Breast epithelium (tissue), 4 donors: ENCODE data around the gene ENO1. TPM values are rescaled to one million over a fixed set of nuclear protein-coding genes. Genes with fewer than 3 reads are reported as not detected.

Experiments used
- DNase-seq, 2 donors: peaks; one replicate each; pipeline ENCODE4 v3.0.0-alpha.2; 2019; ENCODE audit warnings: low spot score in 2 of 2
- H3K27ac ChIP-seq, 2 donors: fragments of 200-600 bp; sonication (generic) in 1 of 2; one replicate each; pipeline ENCODE4 v1.5.1; 2016 to 2019; ENCODE audit warnings: mild to moderate bottlenecking in 1 of 2
- H3K27me3 ChIP-seq, 2 donors: fragments of 200-600 bp; sonication (generic) in 1 of 2; one replicate each; pipeline versions ENCODE4 v1.5.1 to v1.6.0; 2017 to 2019; ENCODE audit warnings: control low read depth in 1 of 2, mild to moderate bottlenecking in 1 of 2
- H3K36me3 ChIP-seq: fragments of 200-600 bp; one replicate; pipeline ENCODE4 v1.5.1; 2019
- H3K4me1 ChIP-seq, 2 donors: fragments of 200-600 bp; sonication (generic); one replicate each; pipeline ENCODE4 v1.5.1; 2016 to 2019; ENCODE audit warnings: control low read depth in 1 of 2
- H3K4me3 ChIP-seq, 3 donors: fragments of 200-600 bp; sonication (generic); 1 replicate in 2 of 3; 2 replicates in 1 of 3; pipeline ENCODE4 v1.5.1; 2016 to 2019; ENCODE audit warnings: mild to moderate bottlenecking in 3 of 3, moderate library complexity in 2 of 3
- H3K9me3 ChIP-seq, 2 donors: fragments of 200-600 bp; sonication (generic) in 1 of 2; one replicate each; pipeline ENCODE4 v1.5.1; 2016 to 2019; ENCODE audit warnings: control low read depth in 1 of 2
- POLR2A ChIP-seq: fragments of 450-650 bp; IDR thresholded peaks from one replicate; pipeline ENCODE4 v1.6.1; 2016; ENCODE audit warnings: antibody characterized with exemption, mild to moderate bottlenecking, moderate library complexity
- POLR2AphosphoS5 ChIP-seq, 3 donors: sonication (generic); formaldehyde crosslinking; IDR thresholded peaks; one replicate each; pipeline ENCODE4 v1.6.1; 2017; ENCODE audit warnings: antibody characterized with exemption in 3 of 3
- intact Hi-C: fragments of 100-400 bp; cut with DNase I; formaldehyde crosslinking; loops from one replicate; pipeline ENCODE4 v1.15.1; 2023; ENCODE audit warnings: low total_unique reads
- total RNA-seq, 3 donors: library from RNA; depleted of rRNA; stranded (reverse); fragments of >200 nt; gene quantifications; one replicate each; pipeline ENCODE4 v1.1.0, GENCODE V29; 2016
- TF ChIP-seq, protein P1 (sequence below), 3 donors: fragments of 450-650 bp; IDR thresholded peaks; one replicate each; pipeline ENCODE4 v1.5.1; 2016 to 2017; ENCODE audit warnings: antibody characterized with exemption in 3 of 3, mild to moderate bottlenecking in 3 of 3, moderate library complexity in 3 of 3

The ENO1 gene
- total RNA-seq, 3 donors from 2014 or later, result 400 to 717 (median 589) TPM

DNA sequence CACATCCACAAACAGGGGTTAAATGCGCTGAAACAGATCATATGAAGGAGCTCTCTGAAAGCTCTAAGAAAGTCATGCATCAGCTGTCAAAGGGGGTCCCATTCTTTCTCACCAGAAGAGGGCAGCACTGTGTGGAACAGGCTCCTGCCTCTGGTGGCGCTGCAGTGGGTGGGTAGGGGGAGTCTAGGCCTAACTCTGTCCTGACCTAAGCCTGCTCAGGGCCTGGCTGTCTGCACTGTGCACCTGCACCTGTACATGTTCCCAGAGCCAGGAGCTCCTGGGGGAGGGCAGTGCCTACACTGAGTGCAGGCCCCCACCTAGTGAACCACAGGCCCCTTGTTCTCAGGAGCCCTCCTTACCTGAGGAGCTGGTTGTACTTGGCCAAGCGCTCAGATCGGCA, 16.0 kb downstream of the ENO1 start:
- intact Hi-C loops, result no loop called here
- H3K36me3 ChIP-seq, result peaks cover 36% of the 10 kb centered on the region
- H3K27ac ChIP-seq, result no peak overlapping the region
- H3K9me3 ChIP-seq, result no peaks in the 10 kb centered on the region
- no peak overlapping the region for H3K4me3 ChIP-seq
- no peak for DNase-seq
- H3K27me3 ChIP-seq, result no peaks in the 10 kb centered on the region
- TF ChIP-seq, protein P1, sequence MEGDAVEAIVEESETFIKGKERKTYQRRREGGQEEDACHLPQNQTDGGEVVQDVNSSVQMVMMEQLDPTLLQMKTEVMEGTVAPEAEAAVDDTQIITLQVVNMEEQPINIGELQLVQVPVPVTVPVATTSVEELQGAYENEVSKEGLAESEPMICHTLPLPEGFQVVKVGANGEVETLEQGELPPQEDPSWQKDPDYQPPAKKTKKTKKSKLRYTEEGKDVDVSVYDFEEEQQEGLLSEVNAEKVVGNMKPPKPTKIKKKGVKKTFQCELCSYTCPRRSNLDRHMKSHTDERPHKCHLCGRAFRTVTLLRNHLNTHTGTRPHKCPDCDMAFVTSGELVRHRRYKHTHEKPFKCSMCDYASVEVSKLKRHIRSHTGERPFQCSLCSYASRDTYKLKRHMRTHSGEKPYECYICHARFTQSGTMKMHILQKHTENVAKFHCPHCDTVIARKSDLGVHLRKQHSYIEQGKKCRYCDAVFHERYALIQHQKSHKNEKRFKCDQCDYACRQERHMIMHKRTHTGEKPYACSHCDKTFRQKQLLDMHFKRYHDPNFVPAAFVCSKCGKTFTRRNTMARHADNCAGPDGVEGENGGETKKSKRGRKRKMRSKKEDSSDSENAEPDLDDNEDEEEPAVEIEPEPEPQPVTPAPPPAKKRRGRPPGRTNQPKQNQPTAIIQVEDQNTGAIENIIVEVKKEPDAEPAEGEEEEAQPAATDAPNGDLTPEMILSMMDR (IDR thresholded peaks at IDR 0.05), result peak in 1 of 3 donors; percentile 19
- TF ChIP-seq POLR2AphosphoS5 (IDR thresholded peaks at IDR 0.05) (no peak), POLR2A (no peak)
- H3K4me1 ChIP-seq, result no peaks in the 10 kb centered on the region

DNA sequence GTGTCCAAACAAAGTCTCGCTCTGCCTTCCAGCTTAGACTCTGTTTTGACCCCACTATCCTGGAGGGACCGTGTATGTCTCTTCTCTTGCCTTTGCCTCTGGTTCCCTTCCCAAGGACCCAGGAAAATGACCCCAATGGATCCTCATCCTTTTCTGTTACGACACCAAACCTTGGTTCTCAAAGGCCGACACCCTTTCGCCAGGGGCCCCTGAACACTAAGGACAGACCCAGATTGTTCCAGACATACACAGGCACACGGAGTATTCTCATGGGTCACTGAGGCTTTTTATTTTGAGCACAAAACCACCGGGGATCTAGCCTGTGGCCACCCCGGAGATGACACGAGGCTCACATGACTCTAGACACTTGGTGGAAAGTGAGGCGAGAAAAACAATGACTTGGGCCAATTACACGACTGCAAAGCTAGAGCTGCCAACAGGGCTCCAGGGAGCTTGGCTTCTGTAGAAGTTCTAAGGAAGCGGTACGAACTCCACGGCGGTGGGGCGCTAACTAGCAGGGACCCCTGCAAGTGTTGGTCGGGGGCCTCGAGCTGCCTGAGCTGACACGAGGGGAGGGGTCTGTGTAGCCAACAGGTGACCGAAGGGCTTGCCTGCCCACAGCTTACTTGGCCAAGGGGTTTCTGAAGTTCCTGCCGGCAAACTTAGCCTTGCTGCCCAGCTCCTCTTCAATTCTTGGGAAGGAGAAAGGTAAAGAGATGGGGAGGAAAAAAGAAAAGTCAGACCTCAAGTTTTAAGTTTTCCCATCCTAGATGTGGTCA, 17.6 kb downstream of the ENO1 start:
- intact Hi-C loops, result no loop called here
- TF ChIP-seq POLR2AphosphoS5 (IDR thresholded peaks at IDR 0.05) (no peak), POLR2A (no peak)
- TF ChIP-seq, protein P1 (IDR thresholded peaks at IDR 0.05), result no peak
- Histone ChIP-seq H3K4me3 (no peak overlapping the region), H3K4me1 (no peaks in the 10 kb centered on the region), H3K9me3 (no peaks in the 10 kb centered on the region), H3K27ac (no peak overlapping the region), H3K27me3 (no peaks in the 10 kb centered on the region), H3K36me3 (peaks cover 36% of the 10 kb centered on the region)
- no peak for DNase-seq

GRCh38 chr1:8858888-8859706, 19.4 kb downstream of the ENO1 start:
- intact Hi-C loops, result no loop called here
- H3K36me3 ChIP-seq, result peaks cover 22% of the 10 kb centered on the region
- no peak overlapping the region for H3K4me3 ChIP-seq
- H3K27ac ChIP-seq, result peak overlapping the region; percentile 29 to 30
- H3K4me1 ChIP-seq, result no peaks in the 10 kb centered on the region
- no peaks in the 10 kb centered on the region for H3K27me3 ChIP-seq
- TF ChIP-seq POLR2A (no peak), POLR2AphosphoS5 (IDR thresholded peaks at IDR 0.05) (peak in 1 of 3 donors; percentile 14)
- TF ChIP-seq, protein P1 (IDR thresholded peaks at IDR 0.05), result peak in 2 of 3 donors; percentile 55 to 61
- H3K9me3 ChIP-seq, result no peaks in the 10 kb centered on the region
- no peak for DNase-seq

DNA sequence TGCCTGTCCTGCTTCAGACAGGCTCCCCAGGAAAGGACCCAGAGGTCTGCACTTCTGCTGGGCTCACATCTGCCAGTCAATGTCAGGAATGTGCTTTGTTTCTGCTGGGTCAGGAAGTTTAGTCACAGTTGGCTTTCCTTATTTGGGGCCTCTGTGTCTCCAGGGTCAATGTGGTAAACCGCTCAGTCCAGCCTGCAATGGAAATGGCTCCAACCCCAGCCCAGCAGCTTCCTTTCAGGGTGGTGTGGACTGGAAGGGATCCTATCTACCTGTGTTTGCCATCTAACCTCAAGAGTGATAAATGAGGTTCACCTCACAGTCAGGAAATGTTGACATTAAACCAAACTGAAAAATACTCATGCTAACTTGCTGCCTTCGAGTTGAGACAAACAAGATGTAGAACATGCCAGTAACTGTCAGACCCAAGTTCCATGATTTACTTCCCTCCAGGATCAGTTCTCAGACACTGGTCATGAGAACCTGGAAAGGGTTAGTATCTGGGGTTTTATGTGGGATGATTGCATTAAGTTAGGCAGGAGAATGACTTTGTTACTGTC, 20.3 kb downstream of the ENO1 start:
- Histone ChIP-seq H3K27ac (peak overlapping the region in 1 of 2 donors; percentile 66), H3K36me3 (peaks cover 15% of the 10 kb centered on the region), H3K9me3 (no peaks in the 10 kb centered on the region), H3K4me1 (no peaks in the 10 kb centered on the region), H3K27me3 (no peaks in the 10 kb centered on the region), H3K4me3 (no peak overlapping the region)
- no peak for DNase-seq
- intact Hi-C loops, result no loop called here
- no peak for TF ChIP-seq POLR2AphosphoS5 (IDR thresholded peaks at IDR 0.05)
- TF ChIP-seq, protein P1 (IDR thresholded peaks at IDR 0.05), result no peak
- no peak for TF ChIP-seq POLR2A
